Measurements from ENCODE around the gene TNRC6C.

- TF ChIP-seq FOXP1 (IDR thresholded peaks at IDR 0.05) (no peak), FOXP1 (CRISPR knock-in tag; IDR thresholded peaks at IDR 0.05) (no peak), ERF (CRISPR knock-in tag; IDR thresholded peaks at IDR 0.05) (no peak)
Observed at GRCh38 chr17:78062596-78062995, 104.1 kb downstream of the TNRC6C start.
